ENCODE results near the gene RGS11. TPM values are rescaled to one million over a fixed set of nuclear protein-coding genes. Genes with fewer than 3 reads are reported as not detected.

The RGS11 gene
- total and polyA plus RNA-seq, 2 of the 4 experiments (the other 2 are of a cell fraction): under 0.01 to 0.48 TPM

- POLR2A ChIA-PET (ENCODE audit: unreplicated experiment): no interaction called here
Observed at GRCh38 chr16:320206-320605, 44.5 kb upstream of the RGS11 start.

More at GRCh38 chr16:320206-320605, 44.5 kb upstream of the RGS11 start:
- Histone ChIP-seq H3K9me3 (ENCODE audit: control insufficient read depth, insufficient read depth, low read length) (no peaks in the 10 kb centered on the region), H3K56ac (ENCODE audit: extremely low read depth, insufficient read depth, low read length) (no peak overlapping the region), H2BK120ac (ENCODE audit: low read depth, low read length) (no peak overlapping the region), H3K4ac (ENCODE audit: low read depth, low read length) (no peak overlapping the region), H3K4me3 (ENCODE audit: insufficient read depth, low read depth, low read length) (no peak overlapping the region), H2BK5ac (ENCODE audit: low read depth, low read length, poor library complexity, severe bottlenecking) (no peak overlapping the region), H3K27me3 (ENCODE audit: control insufficient read depth, insufficient read depth, low read length) (no peaks in the 10 kb centered on the region), H4K20me1 (ENCODE audit: insufficient read depth, low read length) (peaks cover 79% of the 10 kb centered on the region), H3K36me3 (ENCODE audit: control insufficient read depth, insufficient read depth, low read length) (peaks cover 8% of the 10 kb centered on the region), H3K79me1 (ENCODE audit: low read depth in 1 of 2, low read length in 2 of 2) (peaks cover 37 to 73% of the 10 kb centered on the region in 2 experiments), H3K4me2 (ENCODE audit: low read depth, low read length) (no peak overlapping the region), H3K14ac (replicated peaks; ENCODE audit: low read depth, low read length) (no peak overlapping the region), H4K8ac (ENCODE audit: low read depth in 2 of 2, low read length in 2 of 2) (no peak overlapping the region), H3K4me1 (ENCODE audit: control insufficient read depth, insufficient read depth, low read length) (no peaks in the 10 kb centered on the region), H4K5ac (ENCODE audit: low read depth, low read length) (no peak overlapping the region), H3K23ac (ENCODE audit: low read depth, low read length) (no peak overlapping the region), H2AK9ac (replicated peaks; ENCODE audit: low read depth, low read length, poor library complexity) (no peak overlapping the region), H2AFZ (replicated peaks; ENCODE audit: low read length, poor library complexity) (no peak overlapping the region), H4K91ac (ENCODE audit: insufficient read depth, low read depth, low read length) (no peak overlapping the region), H2BK20ac (ENCODE audit: low read depth, low read length) (no peak overlapping the region), H3K27ac (ENCODE audit: insufficient read depth, low read length) (no peak overlapping the region), H3K9me1 (ENCODE audit: insufficient read depth, low read length) (peaks cover 15% of the 10 kb centered on the region), H2BK15ac (ENCODE audit: low read depth, low read length) (no peak overlapping the region), H2AK5ac (ENCODE audit: low read depth, low read length) (no peak overlapping the region), H3K9ac (ENCODE audit: low read depth, low read length) (no peak overlapping the region), H3K18ac (ENCODE audit: low read depth, low read length) (no peak overlapping the region)
- CTCF ChIA-PET: no interaction called here
- no peak for ATAC-seq (ENCODE audit: low read depth)
- dilution Hi-C loops (cut with HindIII; ENCODE audit: low sequenced_read_pairs, unreplicated experiment) (no loop called here), intact Hi-C loops (cut with micrococcal nuclease) (no loop called here), in situ Hi-C loops (cut with MboI; ENCODE audit: low sequenced_read_pairs) (no loop called here)
- no CpG with 5 or more reads among the region's 5 CpGs for WGBS, 2 experiments (ENCODE audit: extremely low coverage in 2 of 2, insufficient read length in 1 of 2)
- BruUV-seq (replicated peaks): no TSS peak
- TF ChIP-seq BHLHE40 (IDR thresholded peaks at IDR 0.05; ENCODE audit: low read depth, low read length): no peak
- no peak for TF ChIP-seq USF2 (IDR thresholded peaks at IDR 0.05; ENCODE audit: low read depth, low read length)
- TF ChIP-seq RFX5 (IDR thresholded peaks at IDR 0.05; ENCODE audit: low read depth, low read length): no peak
- TF ChIP-seq SMC3 (IDR thresholded peaks at IDR 0.05; ENCODE audit: low read depth, low read length): no peak
- TF ChIP-seq RCOR1 (IDR thresholded peaks at IDR 0.05; ENCODE audit: insufficient replicate concordance, low read length): no peak
- TF ChIP-seq RAD21 (IDR thresholded peaks at IDR 0.05; ENCODE audit: low read length): no peak
- no peak for TF ChIP-seq FOS (IDR thresholded peaks at IDR 0.05; ENCODE audit: low read depth, low read length)
- no peak for DNase-seq
